Measurements from ENCODE around the gene GNG13. TPM values are rescaled to one million over a fixed set of nuclear protein-coding genes. Genes with fewer than 3 reads are reported as not detected.

Gene GNG13
- total and polyA plus RNA-seq, 9 of the 15 experiments (the other 6 are each of a cell fraction or from before 2014, with no cell fraction given) = not detected

GRCh38 chr16:842061-842476 is 41.5 kb upstream of the GNG13 start (continued):
- TF ChIP-seq, protein P1, sequence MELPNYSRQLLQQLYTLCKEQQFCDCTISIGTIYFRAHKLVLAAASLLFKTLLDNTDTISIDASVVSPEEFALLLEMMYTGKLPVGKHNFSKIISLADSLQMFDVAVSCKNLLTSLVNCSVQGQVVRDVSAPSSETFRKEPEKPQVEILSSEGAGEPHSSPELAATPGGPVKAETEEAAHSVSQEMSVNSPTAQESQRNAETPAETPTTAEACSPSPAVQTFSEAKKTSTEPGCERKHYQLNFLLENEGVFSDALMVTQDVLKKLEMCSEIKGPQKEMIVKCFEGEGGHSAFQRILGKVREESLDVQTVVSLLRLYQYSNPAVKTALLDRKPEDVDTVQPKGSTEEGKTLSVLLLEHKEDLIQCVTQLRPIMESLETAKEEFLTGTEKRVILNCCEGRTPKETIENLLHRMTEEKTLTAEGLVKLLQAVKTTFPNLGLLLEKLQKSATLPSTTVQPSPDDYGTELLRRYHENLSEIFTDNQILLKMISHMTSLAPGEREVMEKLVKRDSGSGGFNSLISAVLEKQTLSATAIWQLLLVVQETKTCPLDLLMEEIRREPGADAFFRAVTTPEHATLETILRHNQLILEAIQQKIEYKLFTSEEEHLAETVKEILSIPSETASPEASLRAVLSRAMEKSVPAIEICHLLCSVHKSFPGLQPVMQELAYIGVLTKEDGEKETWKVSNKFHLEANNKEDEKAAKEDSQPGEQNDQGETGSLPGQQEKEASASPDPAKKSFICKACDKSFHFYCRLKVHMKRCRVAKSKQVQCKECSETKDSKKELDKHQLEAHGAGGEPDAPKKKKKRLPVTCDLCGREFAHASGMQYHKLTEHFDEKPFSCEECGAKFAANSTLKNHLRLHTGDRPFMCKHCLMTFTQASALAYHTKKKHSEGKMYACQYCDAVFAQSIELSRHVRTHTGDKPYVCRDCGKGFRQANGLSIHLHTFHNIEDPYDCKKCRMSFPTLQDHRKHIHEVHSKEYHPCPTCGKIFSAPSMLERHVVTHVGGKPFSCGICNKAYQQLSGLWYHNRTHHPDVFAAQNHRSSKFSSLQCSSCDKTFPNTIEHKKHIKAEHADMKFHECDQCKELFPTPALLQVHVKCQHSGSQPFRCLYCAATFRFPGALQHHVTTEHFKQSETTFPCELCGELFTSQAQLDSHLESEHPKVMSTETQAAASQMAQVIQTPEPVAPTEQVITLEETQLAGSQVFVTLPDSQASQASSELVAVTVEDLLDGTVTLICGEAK (IDR thresholded peaks at IDR 0.05) = peak; percentile 83
- TF ChIP-seq, protein P1 (CRISPR knock-in tag; IDR thresholded peaks at IDR 0.05) = no peak
- TF ChIP-seq, protein P2, sequence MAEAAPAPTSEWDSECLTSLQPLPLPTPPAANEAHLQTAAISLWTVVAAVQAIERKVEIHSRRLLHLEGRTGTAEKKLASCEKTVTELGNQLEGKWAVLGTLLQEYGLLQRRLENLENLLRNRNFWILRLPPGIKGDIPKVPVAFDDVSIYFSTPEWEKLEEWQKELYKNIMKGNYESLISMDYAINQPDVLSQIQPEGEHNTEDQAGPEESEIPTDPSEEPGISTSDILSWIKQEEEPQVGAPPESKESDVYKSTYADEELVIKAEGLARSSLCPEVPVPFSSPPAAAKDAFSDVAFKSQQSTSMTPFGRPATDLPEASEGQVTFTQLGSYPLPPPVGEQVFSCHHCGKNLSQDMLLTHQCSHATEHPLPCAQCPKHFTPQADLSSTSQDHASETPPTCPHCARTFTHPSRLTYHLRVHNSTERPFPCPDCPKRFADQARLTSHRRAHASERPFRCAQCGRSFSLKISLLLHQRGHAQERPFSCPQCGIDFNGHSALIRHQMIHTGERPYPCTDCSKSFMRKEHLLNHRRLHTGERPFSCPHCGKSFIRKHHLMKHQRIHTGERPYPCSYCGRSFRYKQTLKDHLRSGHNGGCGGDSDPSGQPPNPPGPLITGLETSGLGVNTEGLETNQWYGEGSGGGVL (CRISPR knock-in tag; IDR thresholded peaks at IDR 0.05) = no peak
- peak; percentile 82 for TF ChIP-seq GABPA (tag; conservative IDR thresholded peaks at IDR 0.05; ENCODE audit: low read depth)
- 0 out of 2 replicates have a peak, but pooled peaks have one; percentile 35 for TF ChIP-seq SPI1 (IDR thresholded peaks at IDR 0.05; ENCODE audit: borderline replicate concordance, low read depth, low read length)
- TF ChIP-seq GABPB1 (CRISPR knock-in tag; IDR thresholded peaks at IDR 0.05) = peak; percentile 60; the same call in 1 of the 2 replicates
- no peak for TF ChIP-seq NBN (IDR thresholded peaks at IDR 0.05; ENCODE audit: low read depth)
- TF ChIP-seq ZNF431 (CRISPR knock-in tag; IDR thresholded peaks at IDR 0.05) = no peak
- TF ChIP-seq, protein P3, sequence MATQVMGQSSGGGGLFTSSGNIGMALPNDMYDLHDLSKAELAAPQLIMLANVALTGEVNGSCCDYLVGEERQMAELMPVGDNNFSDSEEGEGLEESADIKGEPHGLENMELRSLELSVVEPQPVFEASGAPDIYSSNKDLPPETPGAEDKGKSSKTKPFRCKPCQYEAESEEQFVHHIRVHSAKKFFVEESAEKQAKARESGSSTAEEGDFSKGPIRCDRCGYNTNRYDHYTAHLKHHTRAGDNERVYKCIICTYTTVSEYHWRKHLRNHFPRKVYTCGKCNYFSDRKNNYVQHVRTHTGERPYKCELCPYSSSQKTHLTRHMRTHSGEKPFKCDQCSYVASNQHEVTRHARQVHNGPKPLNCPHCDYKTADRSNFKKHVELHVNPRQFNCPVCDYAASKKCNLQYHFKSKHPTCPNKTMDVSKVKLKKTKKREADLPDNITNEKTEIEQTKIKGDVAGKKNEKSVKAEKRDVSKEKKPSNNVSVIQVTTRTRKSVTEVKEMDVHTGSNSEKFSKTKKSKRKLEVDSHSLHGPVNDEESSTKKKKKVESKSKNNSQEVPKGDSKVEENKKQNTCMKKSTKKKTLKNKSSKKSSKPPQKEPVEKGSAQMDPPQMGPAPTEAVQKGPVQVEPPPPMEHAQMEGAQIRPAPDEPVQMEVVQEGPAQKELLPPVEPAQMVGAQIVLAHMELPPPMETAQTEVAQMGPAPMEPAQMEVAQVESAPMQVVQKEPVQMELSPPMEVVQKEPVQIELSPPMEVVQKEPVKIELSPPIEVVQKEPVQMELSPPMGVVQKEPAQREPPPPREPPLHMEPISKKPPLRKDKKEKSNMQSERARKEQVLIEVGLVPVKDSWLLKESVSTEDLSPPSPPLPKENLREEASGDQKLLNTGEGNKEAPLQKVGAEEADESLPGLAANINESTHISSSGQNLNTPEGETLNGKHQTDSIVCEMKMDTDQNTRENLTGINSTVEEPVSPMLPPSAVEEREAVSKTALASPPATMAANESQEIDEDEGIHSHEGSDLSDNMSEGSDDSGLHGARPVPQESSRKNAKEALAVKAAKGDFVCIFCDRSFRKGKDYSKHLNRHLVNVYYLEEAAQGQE (IDR thresholded peaks at IDR 0.05; ENCODE audit: borderline replicate concordance) = peak; percentile 50
- TF ChIP-seq, protein P3 (CRISPR knock-in tag; IDR thresholded peaks at IDR 0.05; ENCODE audit: low read depth) = no peak

All from K562 (cell line).